Spleen (tissue), 11 donors: ENCODE measurements around the gene CARHSP1. TPM values are rescaled to one million over a fixed set of nuclear protein-coding genes. Genes with fewer than 3 reads are reported as not detected.

Experiments
- DNase-seq: peaks from one replicate; pipeline ENCODE4 v3.0.0-alpha.2; 2020
- H3K27ac ChIP-seq, 8 donors: fragments of 200-600 bp; sonication (generic) in 7 of 8; 1 replicate in 4 of 8; 2 replicates in 4 of 8; pipeline versions ENCODE4 v1.5.0 to v1.8.0; 2016 to 2021; ENCODE audit warnings: inconsistent platforms in 4 of 8, mild to moderate bottlenecking in 4 of 8, moderate library complexity in 1 of 8
- H3K27me3 ChIP-seq, 7 donors: fragments of 200-600 bp; sonication (generic) in 6 of 7; replicated peaks in 1 of 7; 1 replicate in 4 of 7; 2 replicates in 3 of 7; pipeline versions ENCODE4 v1.5.0 to v1.8.0; 2016 to 2021; ENCODE audit warnings: inconsistent platforms in 3 of 7, mild to moderate bottlenecking in 1 of 7
- H3K36me3 ChIP-seq, 6 donors: fragments of 200-600 bp; sonication (generic) in 5 of 6; 1 replicate in 4 of 6; 2 replicates in 2 of 6; pipeline versions ENCODE4 v1.5.0 to v1.8.0; 2016 to 2021; ENCODE audit warnings: inconsistent platforms in 2 of 6
- H3K4me1 ChIP-seq, 6 donors: fragments of 200-600 bp; sonication (generic) in 5 of 6; 1 replicate in 3 of 6; 2 replicates in 3 of 6; pipeline versions ENCODE4 v1.5.0 to v1.8.0; 2016 to 2021; ENCODE audit warnings: inconsistent platforms in 3 of 6
- H3K4me3 ChIP-seq, 8 donors: fragments of 200-600 bp; sonication (generic) in 7 of 8; 1 replicate in 4 of 8; 2 replicates in 4 of 8; pipeline versions ENCODE4 v1.5.0 to v1.8.0; 2016 to 2021; ENCODE audit warnings: inconsistent platforms in 4 of 8, mild to moderate bottlenecking in 4 of 8, moderate library complexity in 2 of 8
- H3K9me3 ChIP-seq, 8 donors: fragments of 200-600 bp; sonication (generic) in 7 of 8; 1 replicate in 4 of 8; 2 replicates in 4 of 8; pipeline versions ENCODE4 v1.5.0 to v1.8.0; 2016 to 2021; ENCODE audit warnings: inconsistent platforms in 4 of 8
- POLR2A ChIP-seq, 3 donors: fragments of 450-650 bp; IDR thresholded peaks; one replicate each; pipeline ENCODE4 v1.5.1; 2017; ENCODE audit warnings: antibody characterized with exemption in 3 of 3, mild to moderate bottlenecking in 1 of 3
- POLR2AphosphoS5 ChIP-seq, 3 donors: sonication (generic); formaldehyde crosslinking; IDR thresholded peaks; one replicate each; pipeline ENCODE4 v1.5.1; 2017; ENCODE audit warnings: antibody characterized with exemption in 3 of 3
- WGBS, 5 donors: extraction: QIAGEN DNeasy Blood & Tissue Kit in 3 of 5; methylation state at CpG; one replicate each; pipeline versions ENCODE4 v1.1.5 to v1.1.7; 2013 to 2018; 5-methylcytosine and 5-hydroxymethylcytosine counted together
- intact Hi-C: fragments of 100-400 bp; cut with DNase I; formaldehyde crosslinking; loops from one replicate; pipeline ENCODE4 v1.15.0; 2023; ENCODE audit warnings: low total_unique reads
- polyA plus RNA-seq, 3 donors: library from polyadenylated mRNA; stranded (reverse); fragments of 200-250 nt; gene quantifications; one replicate each; pipeline ENCODE4 v1.2.1, GENCODE V29; 2013
- total RNA-seq, 7 donors: library from RNA; depleted of rRNA in 3 of 7; stranded (reverse); fragments of >200 nt in 3 of 7; fragmentation: NEBNext Ultra II Directional in 4 of 7; extraction: Animal tissue kit (Norgen Biotek cat#: 25700) in 4 of 7; gene quantifications; one replicate each; pipeline versions ENCODE4 v1.1.0 to v1.2.1, GENCODE V29; 2016 to 2021
- TF ChIP-seq, protein P1 (sequence below), 11 experiments: fragments of 200-600 bp in 7 of 11; fragments of 450-650 bp in 4 of 11; sonication (generic) in 4 of 11; IDR thresholded peaks in 8 of 11; conservative IDR thresholded peaks in 3 of 11; 1 replicate in 7 of 11; 2 replicates in 4 of 11; pipeline versions ENCODE4 v1.4.0 to v1.8.0; 2016 to 2021; ENCODE audit warnings: antibody characterized with exemption in 11 of 11, inconsistent platforms in 4 of 11, mild to moderate bottlenecking in 1 of 11
- donor health status: healthy with polysubstance abuse.
- donor health status: DM: no; HTN: no; CAD: no; lungs with moderate emphysema.
- donor health status: DM: no; HTN: no; CAD: no.
- donor health status: Bipolar disorder and iron deficiency.
- donor health status: healthy.
- donor health status: DM: no; HTN: no; CAD: no.
- donor health status: DM: yes; HTN: yes; CAD: no.

CARHSP1 gene
- total and polyA plus RNA-seq, 10 donors = 42.6 to 98.0 (median 55.7) TPM

GRCh38 chr16:8907096-8907495 lies 38.3 kb upstream of the CARHSP1 start:
- TF ChIP-seq POLR2A (IDR thresholded peaks at IDR 0.05) (no peak), POLR2AphosphoS5 (IDR thresholded peaks at IDR 0.05) (peak in 1 of 3 donors; percentile 33)
- TF ChIP-seq, protein P1, sequence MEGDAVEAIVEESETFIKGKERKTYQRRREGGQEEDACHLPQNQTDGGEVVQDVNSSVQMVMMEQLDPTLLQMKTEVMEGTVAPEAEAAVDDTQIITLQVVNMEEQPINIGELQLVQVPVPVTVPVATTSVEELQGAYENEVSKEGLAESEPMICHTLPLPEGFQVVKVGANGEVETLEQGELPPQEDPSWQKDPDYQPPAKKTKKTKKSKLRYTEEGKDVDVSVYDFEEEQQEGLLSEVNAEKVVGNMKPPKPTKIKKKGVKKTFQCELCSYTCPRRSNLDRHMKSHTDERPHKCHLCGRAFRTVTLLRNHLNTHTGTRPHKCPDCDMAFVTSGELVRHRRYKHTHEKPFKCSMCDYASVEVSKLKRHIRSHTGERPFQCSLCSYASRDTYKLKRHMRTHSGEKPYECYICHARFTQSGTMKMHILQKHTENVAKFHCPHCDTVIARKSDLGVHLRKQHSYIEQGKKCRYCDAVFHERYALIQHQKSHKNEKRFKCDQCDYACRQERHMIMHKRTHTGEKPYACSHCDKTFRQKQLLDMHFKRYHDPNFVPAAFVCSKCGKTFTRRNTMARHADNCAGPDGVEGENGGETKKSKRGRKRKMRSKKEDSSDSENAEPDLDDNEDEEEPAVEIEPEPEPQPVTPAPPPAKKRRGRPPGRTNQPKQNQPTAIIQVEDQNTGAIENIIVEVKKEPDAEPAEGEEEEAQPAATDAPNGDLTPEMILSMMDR (IDR thresholded peaks at IDR 0.05 in 8 of 11, conservative IDR thresholded peaks at IDR 0.05 in 3 of 11) = no peak
- H3K4me1 ChIP-seq = peaks cover 0 to 9% (median 2%) of the 10 kb centered on the region in 6 donors
- intact Hi-C loops = no loop called here
- no peak for DNase-seq
- H3K9me3 ChIP-seq = no peaks in the 10 kb centered on the region
- 54 to 92% (median 76%) methylated on average over 4 of the region's 4 CpGs for WGBS, 5 donors
- no peak overlapping the region for H3K4me3 ChIP-seq
- peaks cover 6 to 100% (median 96%) of the 10 kb centered on the region in 6 donors for H3K36me3 ChIP-seq
- H3K27ac ChIP-seq = no peak overlapping the region
- no peaks in the 10 kb centered on the region for H3K27me3 ChIP-seq

DNA sequence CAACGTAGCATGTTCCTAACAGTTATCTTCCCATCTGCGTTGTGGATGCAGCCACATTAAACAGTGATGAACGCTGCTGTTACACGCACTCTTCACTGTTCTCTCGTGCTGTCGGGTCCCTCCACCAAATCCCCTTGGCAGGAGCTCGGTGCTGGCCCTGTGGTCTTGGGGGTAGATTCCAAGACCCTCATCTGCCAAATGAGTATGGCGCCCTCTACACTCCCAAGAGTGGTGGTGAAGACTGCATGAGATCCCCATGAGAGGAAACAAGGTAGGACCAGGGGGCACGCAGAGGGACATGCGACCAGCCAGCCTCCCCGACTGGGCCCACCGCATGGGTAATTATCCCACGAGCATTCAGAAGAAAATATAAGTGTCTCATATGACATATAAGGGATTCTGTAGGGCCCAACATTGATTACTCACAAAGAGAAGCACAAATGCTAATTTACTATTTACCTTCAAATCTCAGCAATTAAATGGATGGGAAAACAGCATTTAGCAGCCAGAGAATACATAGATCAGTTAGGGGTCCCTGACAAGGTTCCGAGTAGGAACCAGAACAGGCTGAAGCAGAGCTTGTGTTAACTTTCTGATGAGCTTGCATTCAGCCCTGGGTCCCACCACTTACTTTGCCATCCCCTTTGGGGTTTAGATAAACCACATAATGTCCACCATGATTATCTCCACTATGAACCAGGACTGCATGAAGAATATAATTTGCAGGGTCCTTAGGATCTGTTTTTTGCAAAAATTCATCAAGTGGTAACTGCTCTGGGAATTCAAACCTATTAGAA lies 37.2 kb upstream of the CARHSP1 start:
- peaks cover 0 to 9% (median 2%) of the 10 kb centered on the region in 6 donors for H3K4me1 ChIP-seq
- WGBS, 5 donors = 85 to 91% (median 89%) methylated on average over 14 of the region's 14 CpGs
- H3K27ac ChIP-seq = no peak overlapping the region
- H3K27me3 ChIP-seq = no peaks in the 10 kb centered on the region
- TF ChIP-seq POLR2AphosphoS5 (IDR thresholded peaks at IDR 0.05) (no peak), POLR2A (IDR thresholded peaks at IDR 0.05) (no peak)
- TF ChIP-seq, protein P1 (IDR thresholded peaks at IDR 0.05 in 8 of 11, conservative IDR thresholded peaks at IDR 0.05 in 3 of 11) = no peak
- no peak overlapping the region for H3K4me3 ChIP-seq
- H3K36me3 ChIP-seq = peaks cover 9 to 100% (median 96%) of the 10 kb centered on the region in 6 donors
- no peaks in the 10 kb centered on the region for H3K9me3 ChIP-seq
- DNase-seq = no peak
- intact Hi-C loops = no loop called here

DNA sequence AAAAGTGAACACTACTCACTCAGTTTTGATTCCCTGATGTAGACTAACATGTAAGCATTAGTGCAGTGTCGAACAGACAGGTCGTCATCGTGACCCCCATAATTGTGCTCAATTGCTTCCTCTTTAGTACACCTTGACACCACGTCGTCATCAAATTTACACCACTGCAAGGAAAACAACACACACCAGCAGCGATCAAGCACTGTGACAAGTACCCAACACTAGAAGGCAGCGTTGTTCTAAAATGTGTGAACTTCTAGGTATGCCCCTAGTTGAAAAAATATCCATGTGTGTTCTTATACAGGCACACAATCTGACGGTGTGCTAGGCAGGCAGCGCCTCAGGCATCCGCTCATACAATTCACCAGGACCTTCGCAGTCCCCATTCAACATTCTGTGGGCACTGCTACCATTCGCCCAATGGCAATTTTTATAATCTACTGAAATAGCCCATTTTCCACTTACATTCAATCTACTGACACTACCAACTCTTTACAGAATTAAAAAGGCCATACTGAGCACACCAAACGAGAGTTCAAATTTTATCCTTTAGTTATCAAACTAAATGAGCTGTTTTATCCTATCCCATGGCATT lies 36.5 kb upstream of the CARHSP1 start:
- no peak overlapping the region for H3K27ac ChIP-seq
- no peaks in the 10 kb centered on the region for H3K9me3 ChIP-seq
- peaks cover 9 to 100% (median 96%) of the 10 kb centered on the region in 6 donors for H3K36me3 ChIP-seq
- intact Hi-C loops = no loop called here
- H3K4me3 ChIP-seq = no peak overlapping the region
- DNase-seq = no peak
- no peaks in the 10 kb centered on the region for H3K27me3 ChIP-seq
- 76 to 82% (median 78%) methylated on average over 13 of the region's 13 CpGs for WGBS, 5 donors
- TF ChIP-seq, protein P1 (IDR thresholded peaks at IDR 0.05 in 8 of 11, conservative IDR thresholded peaks at IDR 0.05 in 3 of 11) = peak in 6 of 11 experiments; percentile 9 to 30 (median 18)
- TF ChIP-seq POLR2A (IDR thresholded peaks at IDR 0.05) (no peak), POLR2AphosphoS5 (IDR thresholded peaks at IDR 0.05) (peak in 1 of 3 donors; percentile 2)
- H3K4me1 ChIP-seq = peaks cover 0 to 9% (median 2%) of the 10 kb centered on the region in 6 donors

GRCh38 chr16:8904018-8904430 lies 35.2 kb upstream of the CARHSP1 start:
- H3K36me3 ChIP-seq = peaks cover 9 to 100% (median 96%) of the 10 kb centered on the region in 6 donors
- H3K4me1 ChIP-seq = peaks cover 0 to 9% (median 2%) of the 10 kb centered on the region in 6 donors
- H3K27me3 ChIP-seq = no peaks in the 10 kb centered on the region
- intact Hi-C loops = no loop called here
- WGBS, 5 donors = 89 to 96% (median 95%) methylated on average over 6 to 8 of the region's 8 CpGs
- H3K9me3 ChIP-seq = no peaks in the 10 kb centered on the region
- TF ChIP-seq POLR2AphosphoS5 (IDR thresholded peaks at IDR 0.05) (peak in 1 of 3 donors; percentile 47), POLR2A (IDR thresholded peaks at IDR 0.05) (no peak)
- DNase-seq = no peak
- no peak overlapping the region for H3K4me3 ChIP-seq
- H3K27ac ChIP-seq = no peak overlapping the region
